HG03520 (cell line): ENCODE results near the gene PPP6R3.
"Not testable (repeated sequence)": the region's sequence is repeated elsewhere in the genome, so short reads cannot be mapped to it uniquely, and the experiment has no call there.

ENCODE experiments used
- ATAC-seq: cut with Tn5 transposase; IDR thresholded peaks from one replicate; pipeline ENCODE4 v1.9.1; 2021; ENCODE audit warnings: mild to moderate bottlenecking, moderate library complexity; ENCODE audit not compliant: unreplicated experiment

The PPP6R3 gene

GRCh38 chr11:68589547-68590216 lies 129.1 kb downstream of the PPP6R3 start:
- ATAC-seq, result no peak

- ATAC-seq, result no peak
Observed at GRCh38 chr11:68591719-68592118, 131.2 kb downstream of the PPP6R3 start.

GRCh38 chr11:68593441-68593840 lies 132.9 kb downstream of the PPP6R3 start:
- ATAC-seq, result no peak

- no peak for ATAC-seq
Observed at GRCh38 chr11:68594123-68594522, 133.6 kb downstream of the PPP6R3 start.

GRCh38 chr11:68596231-68596630 lies 135.7 kb downstream of the PPP6R3 start:
- ATAC-seq, result no peak

GRCh38 chr11:68598816-68599653 lies 138.5 kb downstream of the PPP6R3 start:
- ATAC-seq, result no peak

GRCh38 chr11:68601147-68601546 lies 140.6 kb downstream of the PPP6R3 start:
- ATAC-seq, result no peak

- ATAC-seq, result no peak
Observed at GRCh38 chr11:68609761-68610160, 149.2 kb downstream of the PPP6R3 start.

- no peak for ATAC-seq
Observed at GRCh38 chr11:68610452-68611116, 150.0 kb downstream of the PPP6R3 start.

- ATAC-seq, result no peak
Observed at GRCh38 chr11:68615657-68616056, 155.1 kb downstream of the PPP6R3 start.

GRCh38 chr11:68617925-68618809 lies 157.6 kb downstream of the PPP6R3 start:
- ATAC-seq, result no peak

GRCh38 chr11:68621826-68622225 lies 161.3 kb downstream of the PPP6R3 start:
- no peak for ATAC-seq

GRCh38 chr11:68623706-68624105 lies 163.2 kb downstream of the PPP6R3 start:
- ATAC-seq, result not testable (repeated sequence)

- not testable (repeated sequence) for ATAC-seq
Observed at GRCh38 chr11:68625069-68625468, 164.5 kb downstream of the PPP6R3 start.

- not testable (repeated sequence) for ATAC-seq
Observed at GRCh38 chr11:68626236-68626635, 165.7 kb downstream of the PPP6R3 start.

- not testable (repeated sequence) for ATAC-seq
Observed at GRCh38 chr11:68628837-68629236, 168.3 kb downstream of the PPP6R3 start.

- not testable (repeated sequence) for ATAC-seq
Observed at GRCh38 chr11:68632375-68632774, 171.8 kb downstream of the PPP6R3 start.

- ATAC-seq, result no peak
Observed at GRCh38 chr11:68632802-68633201, 172.2 kb downstream of the PPP6R3 start.

GRCh38 chr11:68634606-68635005 lies 174.1 kb downstream of the PPP6R3 start:
- ATAC-seq, result not testable (repeated sequence)

GRCh38 chr11:68635172-68635571 lies 174.6 kb downstream of the PPP6R3 start:
- ATAC-seq, result not testable (repeated sequence)

- ATAC-seq, result not testable (repeated sequence)
Observed at GRCh38 chr11:68635883-68636282, 175.3 kb downstream of the PPP6R3 start.
